Liver (tissue), 9 donors: ENCODE results near the gene TMEM161A. TPM values are rescaled to one million over a fixed set of nuclear protein-coding genes. Genes with fewer than 3 reads are reported as not detected.

Source experiments
- DNase-seq: peaks from one replicate; pipeline ENCODE4 v3.0.0-alpha.2; 2017; ENCODE audit warnings: low spot score
- H3K27ac ChIP-seq, 2 donors: one replicate each; pipeline ENCODE4 v1.7.0; 2013; ENCODE audit warnings: inconsistent platforms in 2 of 2, low read length in 2 of 2, control low read depth in 1 of 2, low read depth in 1 of 2, mild to moderate bottlenecking in 1 of 2
- H3K27me3 ChIP-seq, 4 donors: one replicate each; pipeline versions ENCODE4 v1.6.1 to v1.7.0; 2013; ENCODE audit warnings: low read length in 3 of 4, inconsistent platforms in 1 of 4, mild to moderate bottlenecking in 1 of 4, moderate library complexity in 1 of 4; ENCODE audit not compliant: control insufficient read depth in 4 of 4, insufficient read depth in 4 of 4
- H3K36me3 ChIP-seq, 4 donors: one replicate each; pipeline versions ENCODE4 v1.6.1 to v1.7.0; 2013; ENCODE audit warnings: low read length in 3 of 4, mild to moderate bottlenecking in 3 of 4, low read depth in 1 of 4, moderate library complexity in 1 of 4; ENCODE audit not compliant: control insufficient read depth in 4 of 4, insufficient read depth in 3 of 4
- H3K4me1 ChIP-seq, 4 donors: one replicate each; pipeline versions ENCODE4 v1.6.1 to v1.7.0; 2013; ENCODE audit warnings: low read length in 3 of 4, mild to moderate bottlenecking in 3 of 4, moderate library complexity in 1 of 4; ENCODE audit not compliant: control insufficient read depth in 4 of 4, insufficient read depth in 4 of 4
- H3K4me3 ChIP-seq, 3 donors: one replicate each; pipeline versions ENCODE4 v1.6.1 to v1.7.0; 2013; ENCODE audit warnings: low read length in 3 of 3, control low read depth in 1 of 3, low read depth in 1 of 3, mild to moderate bottlenecking in 1 of 3
- H3K9ac ChIP-seq, 2 donors: one replicate each; pipeline ENCODE4 v1.7.0; 2013; ENCODE audit warnings: low read length in 2 of 2, mild to moderate bottlenecking in 2 of 2, moderate library complexity in 2 of 2, control low read depth in 1 of 2, low read depth in 1 of 2
- H3K9me3 ChIP-seq, 4 donors: one replicate each; pipeline versions ENCODE4 v1.6.1 to v1.7.0; 2013; ENCODE audit warnings: low read length in 3 of 4; ENCODE audit not compliant: control insufficient read depth in 4 of 4
- EGR1 ChIP-seq, 2 donors: IDR thresholded peaks; 2 replicates each; pipeline ENCODE4 v1.6.1; 2016 to 2018; ENCODE audit warnings: antibody characterized with exemption in 2 of 2, low read depth in 2 of 2
- FOXA1 ChIP-seq: IDR thresholded peaks from 2 replicates; pipeline ENCODE4 v1.6.1; 2016; ENCODE audit warnings: antibody characterized with exemption
- FOXA2 ChIP-seq: IDR thresholded peaks from 2 replicates; pipeline ENCODE4 v1.6.1; 2016; ENCODE audit warnings: antibody characterized with exemption
- GABPA ChIP-seq, 2 donors: IDR thresholded peaks in 1 of 2; conservative IDR thresholded peaks in 1 of 2; 2 replicates each; pipeline ENCODE4 v1.6.1; 2016; ENCODE audit warnings: antibody characterized with exemption in 2 of 2, mild to moderate bottlenecking in 1 of 2, moderate library complexity in 1 of 2
- JUND ChIP-seq, 2 donors: IDR thresholded peaks; 2 replicates each; pipeline ENCODE4 v1.6.1; 2016; ENCODE audit warnings: antibody characterized with exemption in 2 of 2
- NR2F2 ChIP-seq: IDR thresholded peaks from 2 replicates; pipeline ENCODE4 v1.6.1; 2016; ENCODE audit warnings: antibody characterized with exemption
- RAD21 ChIP-seq, 2 donors: IDR thresholded peaks; 2 replicates each; pipeline ENCODE4 v1.6.1; 2016; ENCODE audit warnings: antibody characterized with exemption in 2 of 2, mild to moderate bottlenecking in 2 of 2
- RXRA ChIP-seq, 2 donors: IDR thresholded peaks; 2 replicates each; pipeline ENCODE4 v1.6.1; 2017 to 2018; ENCODE audit warnings: antibody characterized with exemption in 2 of 2, mild to moderate bottlenecking in 1 of 2
- SP1 ChIP-seq: IDR thresholded peaks from 2 replicates; pipeline ENCODE4 v1.6.1; 2018; ENCODE audit warnings: antibody characterized with exemption, mild to moderate bottlenecking
- WGBS: extraction: QIAGEN DNeasy Blood & Tissue Kit; methylation state at CpG from one replicate; pipeline ENCODE4 v1.1.7; 2013; 5-methylcytosine and 5-hydroxymethylcytosine counted together
- polyA plus RNA-seq, 2 donors: library from polyadenylated mRNA; stranded (reverse) in 1 of 2; unstranded in 1 of 2; fragments of 200-250 nt in 1 of 2; fragments of >200 nt in 1 of 2; fragmentation: Nextera tagmentation in 1 of 2; extraction: Ambion mirVana in 1 of 2; gene quantifications; one replicate each; pipeline versions ENCODE4 v1.2.1 to v1.2.3, GENCODE V29; 2013 to 2015
- total RNA-seq, 2 donors: library from RNA; depleted of rRNA; stranded (reverse); fragments of >200 nt; gene quantifications; one replicate each; pipeline ENCODE4 v1.2.3, GENCODE V29; 2014
- TF ChIP-seq, protein P1 (sequence below): fragments of 150-350 bp; IDR thresholded peaks from 2 replicates; pipeline ENCODE4 v1.5.1; 2017; ENCODE audit warnings: improper control_type of control experiment, low read depth, low read length; ENCODE audit not compliant: missing input control
- TF ChIP-seq, protein P2 (sequence below): IDR thresholded peaks from 2 replicates; pipeline ENCODE4 v1.6.1; 2016; ENCODE audit warnings: antibody characterized with exemption
- TF ChIP-seq, protein P3 (sequence below): IDR thresholded peaks from 2 replicates; pipeline ENCODE4 v1.6.1; 2016; ENCODE audit warnings: antibody characterized with exemption, mild to moderate bottlenecking
- TF ChIP-seq, protein P4 (sequence below): IDR thresholded peaks from 2 replicates; pipeline ENCODE4 v1.6.1; 2016; ENCODE audit warnings: antibody characterized with exemption
- donor health status: healthy.
- donor health status: healthy.
- donor health status: healthy.
- donor health status: healthy.
- donor health status: healthy.

Gene TMEM161A
- total and polyA plus RNA-seq, 4 donors = 13.1 to 27.1 (median 24.0) TPM

DNA sequence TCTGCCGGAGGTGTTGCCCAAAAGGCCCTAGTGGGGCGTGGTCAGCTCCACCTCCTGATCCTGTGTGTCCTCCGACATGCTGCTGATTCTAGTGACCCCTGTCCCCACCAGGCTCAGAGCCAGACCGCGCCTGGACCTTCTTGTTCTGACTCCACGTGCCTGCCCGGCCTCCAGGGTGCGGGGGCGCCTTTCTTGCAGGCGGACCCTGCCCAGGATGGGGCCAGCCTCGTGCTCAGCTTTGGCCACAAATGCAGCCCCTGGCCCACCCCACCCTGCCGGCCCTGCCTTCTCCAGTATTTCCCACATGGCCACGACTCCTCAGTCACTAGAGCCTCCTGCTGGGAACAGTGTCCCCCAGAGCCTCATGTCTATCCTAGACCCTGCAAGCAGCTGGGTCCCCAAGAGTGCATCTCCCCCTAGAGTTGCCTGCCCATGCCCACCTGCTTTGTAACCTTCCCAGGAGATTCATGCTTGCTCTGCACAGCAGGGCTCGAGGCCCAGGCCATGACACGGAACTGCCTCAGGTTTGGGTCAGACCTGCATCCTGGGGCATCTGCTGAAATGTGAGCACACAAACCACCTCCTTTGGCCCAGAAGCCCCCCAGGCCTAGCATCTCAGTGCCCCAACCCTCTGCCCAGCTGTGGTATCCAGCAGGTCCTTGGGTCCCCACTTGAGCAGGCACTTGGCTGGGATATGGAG, 27.0 kb downstream of the TMEM161A start (continued):
- TF ChIP-seq EGR1 (IDR thresholded peaks at IDR 0.05; ENCODE audit: low read depth in 2 of 2) (peak in 1 of 2 donors; percentile 95), NR2F2 (no peak), JUND (IDR thresholded peaks at IDR 0.05) (no peak), RXRA (IDR thresholded peaks at IDR 0.05) (peak; percentile 81 to 91), SP1 (peak; percentile 71), FOXA2 (peak; percentile 48), RAD21 (IDR thresholded peaks at IDR 0.05) (peak; percentile 16 to 22)
- TF ChIP-seq, protein P1, sequence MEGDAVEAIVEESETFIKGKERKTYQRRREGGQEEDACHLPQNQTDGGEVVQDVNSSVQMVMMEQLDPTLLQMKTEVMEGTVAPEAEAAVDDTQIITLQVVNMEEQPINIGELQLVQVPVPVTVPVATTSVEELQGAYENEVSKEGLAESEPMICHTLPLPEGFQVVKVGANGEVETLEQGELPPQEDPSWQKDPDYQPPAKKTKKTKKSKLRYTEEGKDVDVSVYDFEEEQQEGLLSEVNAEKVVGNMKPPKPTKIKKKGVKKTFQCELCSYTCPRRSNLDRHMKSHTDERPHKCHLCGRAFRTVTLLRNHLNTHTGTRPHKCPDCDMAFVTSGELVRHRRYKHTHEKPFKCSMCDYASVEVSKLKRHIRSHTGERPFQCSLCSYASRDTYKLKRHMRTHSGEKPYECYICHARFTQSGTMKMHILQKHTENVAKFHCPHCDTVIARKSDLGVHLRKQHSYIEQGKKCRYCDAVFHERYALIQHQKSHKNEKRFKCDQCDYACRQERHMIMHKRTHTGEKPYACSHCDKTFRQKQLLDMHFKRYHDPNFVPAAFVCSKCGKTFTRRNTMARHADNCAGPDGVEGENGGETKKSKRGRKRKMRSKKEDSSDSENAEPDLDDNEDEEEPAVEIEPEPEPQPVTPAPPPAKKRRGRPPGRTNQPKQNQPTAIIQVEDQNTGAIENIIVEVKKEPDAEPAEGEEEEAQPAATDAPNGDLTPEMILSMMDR = no peak

DNA sequence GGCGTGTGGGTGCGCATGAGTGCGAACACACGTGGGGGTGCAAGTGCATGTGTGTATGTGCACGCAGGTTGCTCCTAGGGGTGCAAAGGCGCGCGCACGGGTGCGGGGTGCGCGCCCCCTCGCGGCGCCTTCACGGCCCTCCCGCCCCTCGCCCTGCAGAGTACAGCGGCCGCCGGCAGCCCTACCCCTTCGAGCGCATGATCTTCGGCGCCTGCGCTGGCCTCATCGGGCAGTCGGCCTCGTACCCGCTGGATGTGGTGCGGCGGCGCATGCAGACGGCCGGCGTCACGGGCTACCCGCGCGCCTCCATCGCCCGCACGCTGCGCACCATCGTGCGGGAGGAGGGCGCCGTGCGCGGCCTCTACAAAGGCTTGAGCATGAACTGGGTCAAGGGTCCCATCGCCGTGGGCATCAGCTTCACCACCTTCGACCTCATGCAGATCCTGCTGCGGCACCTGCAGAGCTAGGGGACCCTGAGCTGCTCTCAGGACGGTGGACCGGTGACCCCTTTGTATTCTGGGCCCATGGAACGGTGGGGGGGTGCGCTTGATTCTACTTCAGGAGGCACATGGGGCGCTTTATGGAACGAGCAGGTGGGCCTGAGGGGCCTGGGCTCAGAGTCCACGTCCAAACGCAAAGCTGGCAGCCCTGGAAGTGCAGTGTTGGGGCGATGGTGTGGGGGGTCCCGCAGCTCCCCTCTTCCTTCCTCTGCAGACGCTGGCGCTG, 27.7 kb downstream of the TMEM161A start:
- H3K4me3 ChIP-seq = no peak overlapping the region
- no peak for TF ChIP-seq NR2F2
- DNase-seq = no peak
- H3K4me1 ChIP-seq = peaks cover 2 to 29% (median 18%) of the 10 kb centered on the region in 4 donors
- H3K36me3 ChIP-seq = peaks cover 3 to 10% (median 6%) of the 10 kb centered on the region in 4 donors
- no peak overlapping the region for H3K9ac ChIP-seq
- WGBS = 56% methylated on average over 66 of the region's 66 CpGs
- peak overlapping the region; percentile 81 to 89 for H3K27ac ChIP-seq
- no peaks in the 10 kb centered on the region for H3K9me3 ChIP-seq
- H3K27me3 ChIP-seq = no peaks in the 10 kb centered on the region

DNA sequence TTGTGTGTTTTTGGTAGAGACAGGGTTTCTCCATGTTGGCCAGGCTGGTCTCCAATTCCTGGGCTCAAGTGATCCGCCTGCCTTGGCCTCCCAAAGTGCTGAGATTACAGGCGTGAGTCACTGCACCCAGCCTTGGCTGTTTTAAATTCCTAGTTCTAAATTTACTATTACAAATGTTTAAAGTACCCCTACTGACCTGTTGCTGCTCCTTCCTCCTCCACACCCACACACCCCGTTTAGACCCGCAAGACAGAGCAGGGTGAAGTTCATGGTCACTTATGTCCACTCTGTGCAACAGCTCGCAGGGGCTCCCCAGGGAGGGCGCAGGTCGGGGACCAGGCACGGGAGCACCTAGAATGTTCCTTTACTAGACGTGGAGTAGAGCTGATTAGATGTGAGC, 28.7 kb downstream of the TMEM161A start:
- Histone ChIP-seq H3K4me1 (peaks cover 2 to 29% (median 18%) of the 10 kb centered on the region in 4 donors), H3K9ac (no peak overlapping the region), H3K27ac (no peak overlapping the region), H3K36me3 (peaks cover 3 to 10% (median 6%) of the 10 kb centered on the region in 4 donors), H3K9me3 (no peaks in the 10 kb centered on the region), H3K4me3 (no peak overlapping the region), H3K27me3 (no peaks in the 10 kb centered on the region)
- DNase-seq = no peak
- TF ChIP-seq SP1 (no peak), JUND (IDR thresholded peaks at IDR 0.05) (no peak), NR2F2 (no peak), FOXA1 (no peak), GABPA (IDR thresholded peaks at IDR 0.05 in 1 of 2, conservative IDR thresholded peaks at IDR 0.05 in 1 of 2) (no peak)
- TF ChIP-seq, protein P2, sequence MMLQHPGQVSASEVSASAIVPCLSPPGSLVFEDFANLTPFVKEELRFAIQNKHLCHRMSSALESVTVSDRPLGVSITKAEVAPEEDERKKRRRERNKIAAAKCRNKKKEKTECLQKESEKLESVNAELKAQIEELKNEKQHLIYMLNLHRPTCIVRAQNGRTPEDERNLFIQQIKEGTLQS = no peak
- TF ChIP-seq, protein P3, sequence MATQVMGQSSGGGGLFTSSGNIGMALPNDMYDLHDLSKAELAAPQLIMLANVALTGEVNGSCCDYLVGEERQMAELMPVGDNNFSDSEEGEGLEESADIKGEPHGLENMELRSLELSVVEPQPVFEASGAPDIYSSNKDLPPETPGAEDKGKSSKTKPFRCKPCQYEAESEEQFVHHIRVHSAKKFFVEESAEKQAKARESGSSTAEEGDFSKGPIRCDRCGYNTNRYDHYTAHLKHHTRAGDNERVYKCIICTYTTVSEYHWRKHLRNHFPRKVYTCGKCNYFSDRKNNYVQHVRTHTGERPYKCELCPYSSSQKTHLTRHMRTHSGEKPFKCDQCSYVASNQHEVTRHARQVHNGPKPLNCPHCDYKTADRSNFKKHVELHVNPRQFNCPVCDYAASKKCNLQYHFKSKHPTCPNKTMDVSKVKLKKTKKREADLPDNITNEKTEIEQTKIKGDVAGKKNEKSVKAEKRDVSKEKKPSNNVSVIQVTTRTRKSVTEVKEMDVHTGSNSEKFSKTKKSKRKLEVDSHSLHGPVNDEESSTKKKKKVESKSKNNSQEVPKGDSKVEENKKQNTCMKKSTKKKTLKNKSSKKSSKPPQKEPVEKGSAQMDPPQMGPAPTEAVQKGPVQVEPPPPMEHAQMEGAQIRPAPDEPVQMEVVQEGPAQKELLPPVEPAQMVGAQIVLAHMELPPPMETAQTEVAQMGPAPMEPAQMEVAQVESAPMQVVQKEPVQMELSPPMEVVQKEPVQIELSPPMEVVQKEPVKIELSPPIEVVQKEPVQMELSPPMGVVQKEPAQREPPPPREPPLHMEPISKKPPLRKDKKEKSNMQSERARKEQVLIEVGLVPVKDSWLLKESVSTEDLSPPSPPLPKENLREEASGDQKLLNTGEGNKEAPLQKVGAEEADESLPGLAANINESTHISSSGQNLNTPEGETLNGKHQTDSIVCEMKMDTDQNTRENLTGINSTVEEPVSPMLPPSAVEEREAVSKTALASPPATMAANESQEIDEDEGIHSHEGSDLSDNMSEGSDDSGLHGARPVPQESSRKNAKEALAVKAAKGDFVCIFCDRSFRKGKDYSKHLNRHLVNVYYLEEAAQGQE = no peak
- TF ChIP-seq, protein P4, sequence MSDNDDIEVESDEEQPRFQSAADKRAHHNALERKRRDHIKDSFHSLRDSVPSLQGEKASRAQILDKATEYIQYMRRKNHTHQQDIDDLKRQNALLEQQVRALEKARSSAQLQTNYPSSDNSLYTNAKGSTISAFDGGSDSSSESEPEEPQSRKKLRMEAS = no peak
- 81% methylated on average over 9 of the region's 9 CpGs for WGBS
